OCI-LY1 (cell line): Measurements from ENCODE around the gene ABLIM3.

Experiments
- H2AFZ ChIP-seq: fragments of 200-600 bp; sonication (generic), shearing (Covaris generic); 2 replicates; pipeline ENCODE4 v1.6.0; 2014; ENCODE audit warnings: antibody characterized with exemption, mild to moderate bottlenecking, low read length
- H3F3A ChIP-seq: fragments of 200-600 bp; sonication (generic), shearing (Covaris generic); 2 replicates; pipeline ENCODE4 v1.6.0; 2014; ENCODE audit warnings: mild to moderate bottlenecking, antibody characterized with exemption, low read length, moderate library complexity; ENCODE audit not compliant: insufficient read depth
- H3K27ac ChIP-seq: fragments of 200-600 bp; sonication (generic); 2 replicates; pipeline ENCODE4 v1.5.1; 2014; ENCODE audit warnings: low read length, mixed run types, mild to moderate bottlenecking, low read depth; ENCODE audit not compliant: poor library complexity, severe bottlenecking
- H3K27me3 ChIP-seq: fragments of 200-600 bp; sonication (generic); 2 replicates; pipeline ENCODE4 v1.6.0; 2014; ENCODE audit warnings: antibody characterized with exemption, mild to moderate bottlenecking, low read length, moderate library complexity; ENCODE audit not compliant: insufficient read depth
- H3K36me3 ChIP-seq: fragments of 200-600 bp; sonication (generic); 2 replicates; pipeline ENCODE4 v1.6.1; 2014; ENCODE audit warnings: mild to moderate bottlenecking, antibody characterized with exemption, low read length, moderate library complexity, mixed read lengths; ENCODE audit not compliant: insufficient read depth
- H3K4me1 ChIP-seq: fragments of 200-600 bp; sonication (generic); 2 replicates; pipeline ENCODE4 v1.5.1; 2014; ENCODE audit warnings: mild to moderate bottlenecking, low read length, moderate library complexity; ENCODE audit not compliant: insufficient read depth, severe bottlenecking
- H3K4me2 ChIP-seq: fragments of 200-600 bp; sonication (generic), shearing (Covaris generic); 2 replicates; pipeline ENCODE4 v1.6.1; 2014; ENCODE audit warnings: low read length
- H3K4me3 ChIP-seq: fragments of 200-600 bp; sonication (generic); 2 replicates; pipeline ENCODE4 v1.5.1; 2014; ENCODE audit warnings: low read length, low read depth, mild to moderate bottlenecking, mixed read lengths; ENCODE audit not compliant: poor library complexity, severe bottlenecking
- H3K79me2 ChIP-seq: fragments of 200-600 bp; shearing (Covaris generic); 2 replicates; pipeline ENCODE4 v1.6.1; 2016; ENCODE audit warnings: mixed run types, low read length, mixed read lengths; ENCODE audit not compliant: insufficient read depth
- H3K9ac ChIP-seq: fragments of 200-600 bp; sonication (generic), shearing (Covaris generic); 2 replicates; pipeline ENCODE4 v1.6.1; 2014; ENCODE audit warnings: mild to moderate bottlenecking, low read length, mixed read lengths
- H3K9me2 ChIP-seq: fragments of 200-600 bp; sonication (generic), shearing (Covaris generic); 2 replicates; pipeline ENCODE4 v1.6.1; 2014; ENCODE audit warnings: low read depth, mild to moderate bottlenecking, low read length, mixed read lengths
- H3K9me3 ChIP-seq: fragments of 200-600 bp; shearing (Covaris generic); 2 replicates; pipeline ENCODE4 v1.6.1; 2014; ENCODE audit warnings: low read length, mixed read lengths
- H4K20me1 ChIP-seq: fragments of 200-600 bp; sonication (generic), shearing (Covaris generic); 2 replicates; pipeline ENCODE4 v1.6.0; 2016; ENCODE audit warnings: mild to moderate bottlenecking, low read length; ENCODE audit not compliant: insufficient read depth
- EZH2 ChIP-seq: fragments of 200-600 bp; sonication (generic), shearing (Covaris generic); IDR thresholded peaks from 2 replicates; pipeline ENCODE4 v1.8.0; 2017; ENCODE audit warnings: borderline replicate concordance, mixed run types, mild to moderate bottlenecking, antibody characterized with exemption, low read length, moderate library complexity, mixed read lengths
- TF ChIP-seq, protein P1 (sequence below): fragments of 200-600 bp; sonication (generic), shearing (Covaris generic); IDR thresholded peaks from 2 replicates; pipeline ENCODE4 v1.5.1; 2017; ENCODE audit warnings: mild to moderate bottlenecking, antibody characterized with exemption, low read length, moderate library complexity, mixed read lengths

Gene ABLIM3

DNA sequence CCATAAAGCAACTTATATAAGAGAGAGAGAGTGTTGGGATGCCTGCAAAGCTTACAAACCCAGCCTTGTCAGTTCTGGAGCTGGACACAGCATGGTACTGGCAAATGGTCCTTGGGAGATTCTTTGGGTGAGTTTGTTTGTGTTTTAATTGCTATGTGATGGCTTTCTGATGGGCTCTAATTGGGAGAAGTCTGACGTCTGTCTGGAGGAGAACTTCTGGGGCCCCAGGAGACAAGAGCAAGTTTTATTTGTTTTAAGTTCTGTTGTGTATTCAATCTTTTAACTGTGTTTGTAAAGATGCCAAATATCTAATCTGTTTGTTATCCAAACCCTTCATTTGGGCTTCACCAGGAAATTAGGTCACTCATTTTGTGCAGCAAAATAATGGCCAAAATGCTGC, 80.0 kb downstream of the ABLIM3 start:
- Histone ChIP-seq H3K9me2 (no peaks in the 10 kb centered on the region), H3K36me3 (no peaks in the 10 kb centered on the region), H3K9me3 (no peaks in the 10 kb centered on the region), H3K4me2 (no peak overlapping the region), H3K4me1 (no peaks in the 10 kb centered on the region), H3K27me3 (no peaks in the 10 kb centered on the region), H3F3A (no peaks in the 10 kb centered on the region), H3K27ac (no peak overlapping the region), H2AFZ (no peak overlapping the region), H3K9ac (no peak overlapping the region), H4K20me1 (no peaks in the 10 kb centered on the region), H3K4me3 (no peak overlapping the region), H3K79me2 (no peaks in the 10 kb centered on the region)
- TF ChIP-seq, protein P1, sequence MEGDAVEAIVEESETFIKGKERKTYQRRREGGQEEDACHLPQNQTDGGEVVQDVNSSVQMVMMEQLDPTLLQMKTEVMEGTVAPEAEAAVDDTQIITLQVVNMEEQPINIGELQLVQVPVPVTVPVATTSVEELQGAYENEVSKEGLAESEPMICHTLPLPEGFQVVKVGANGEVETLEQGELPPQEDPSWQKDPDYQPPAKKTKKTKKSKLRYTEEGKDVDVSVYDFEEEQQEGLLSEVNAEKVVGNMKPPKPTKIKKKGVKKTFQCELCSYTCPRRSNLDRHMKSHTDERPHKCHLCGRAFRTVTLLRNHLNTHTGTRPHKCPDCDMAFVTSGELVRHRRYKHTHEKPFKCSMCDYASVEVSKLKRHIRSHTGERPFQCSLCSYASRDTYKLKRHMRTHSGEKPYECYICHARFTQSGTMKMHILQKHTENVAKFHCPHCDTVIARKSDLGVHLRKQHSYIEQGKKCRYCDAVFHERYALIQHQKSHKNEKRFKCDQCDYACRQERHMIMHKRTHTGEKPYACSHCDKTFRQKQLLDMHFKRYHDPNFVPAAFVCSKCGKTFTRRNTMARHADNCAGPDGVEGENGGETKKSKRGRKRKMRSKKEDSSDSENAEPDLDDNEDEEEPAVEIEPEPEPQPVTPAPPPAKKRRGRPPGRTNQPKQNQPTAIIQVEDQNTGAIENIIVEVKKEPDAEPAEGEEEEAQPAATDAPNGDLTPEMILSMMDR: no peak
- TF ChIP-seq EZH2: no peak

DNA sequence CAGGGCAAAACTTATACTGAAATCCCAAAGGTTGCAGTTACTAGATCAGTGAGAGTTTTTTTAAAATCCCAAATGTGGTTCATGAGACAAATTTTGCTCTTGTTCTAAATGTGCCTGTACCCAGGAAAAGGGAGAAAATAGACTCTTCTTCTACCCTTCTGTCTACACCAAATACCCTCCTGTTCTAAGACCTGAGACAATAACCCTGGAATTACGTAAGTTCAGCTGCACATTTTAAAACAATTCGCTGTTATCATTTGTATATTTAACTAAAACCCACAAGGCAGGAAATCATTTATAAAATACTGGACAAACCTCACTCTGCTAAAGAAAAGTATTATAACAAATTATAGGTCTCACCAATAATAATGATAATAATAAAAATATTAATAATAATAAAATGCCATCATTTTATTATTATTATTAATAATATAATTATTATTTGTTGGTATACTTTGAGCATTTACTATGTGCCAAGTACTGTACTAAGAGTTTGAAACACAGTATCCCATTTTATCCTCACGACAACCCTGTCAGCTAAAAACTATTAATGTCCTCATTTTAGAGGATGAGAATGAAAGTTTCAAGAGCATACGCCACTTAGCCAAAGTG, 80.5 kb downstream of the ABLIM3 start:
- no peak for TF ChIP-seq EZH2
- TF ChIP-seq, protein P1: no peak
- H3K79me2 ChIP-seq: no peaks in the 10 kb centered on the region
- H3K36me3 ChIP-seq: no peaks in the 10 kb centered on the region
- H2AFZ ChIP-seq: no peak overlapping the region
- no peaks in the 10 kb centered on the region for H3K4me1 ChIP-seq
- H3K9ac ChIP-seq: no peak overlapping the region
- H3K4me3 ChIP-seq: no peak overlapping the region
- H4K20me1 ChIP-seq: no peaks in the 10 kb centered on the region
- H3K27ac ChIP-seq: no peak overlapping the region
- no peaks in the 10 kb centered on the region for H3F3A ChIP-seq
- H3K27me3 ChIP-seq: no peaks in the 10 kb centered on the region
- no peaks in the 10 kb centered on the region for H3K9me3 ChIP-seq
- no peaks in the 10 kb centered on the region for H3K9me2 ChIP-seq
- no peak overlapping the region for H3K4me2 ChIP-seq

DNA sequence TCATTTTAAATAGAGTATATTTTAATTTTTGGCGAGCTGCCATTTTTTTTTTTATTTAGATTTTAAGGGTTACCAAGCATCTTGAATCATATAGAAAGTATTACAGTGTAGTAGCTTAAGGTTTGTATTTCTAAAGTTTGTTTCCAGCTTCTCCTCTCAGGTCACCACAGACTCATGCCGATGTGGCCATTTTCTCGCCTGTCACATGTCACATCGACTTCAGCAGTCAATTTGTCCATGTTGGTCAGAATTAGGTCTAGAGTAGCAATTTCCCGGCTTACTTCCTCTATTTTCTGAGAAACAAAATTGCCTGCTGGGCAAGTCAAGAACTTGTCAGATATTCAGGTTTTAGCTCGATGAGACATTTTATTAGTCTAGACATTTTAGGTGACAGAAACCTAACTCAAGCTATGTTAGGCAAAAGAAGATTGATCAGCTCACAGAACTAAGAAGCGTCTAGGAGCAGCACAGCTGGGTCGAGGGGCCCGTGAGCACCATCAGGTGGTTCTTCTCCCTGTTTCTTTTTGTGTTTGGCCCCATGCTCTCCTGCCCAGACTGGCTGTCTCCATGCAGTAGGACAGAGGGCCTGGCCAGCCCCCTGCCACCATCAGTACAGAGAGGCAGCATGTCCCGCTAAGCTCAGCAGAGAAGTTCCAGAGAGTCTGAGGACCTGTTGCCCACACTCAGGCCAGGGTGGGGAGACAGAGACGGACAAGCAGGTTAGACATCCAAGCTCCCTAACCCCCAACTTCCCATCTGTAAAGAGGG, 82.0 kb downstream of the ABLIM3 start:
- Histone ChIP-seq H3K9me2 (no peaks in the 10 kb centered on the region), H3K27me3 (no peaks in the 10 kb centered on the region), H3K4me2 (no peak overlapping the region), H3K4me3 (no peak overlapping the region), H2AFZ (no peak overlapping the region), H3F3A (no peaks in the 10 kb centered on the region), H4K20me1 (no peaks in the 10 kb centered on the region), H3K36me3 (no peaks in the 10 kb centered on the region), H3K27ac (no peak overlapping the region), H3K9ac (no peak overlapping the region), H3K79me2 (no peaks in the 10 kb centered on the region), H3K9me3 (no peaks in the 10 kb centered on the region), H3K4me1 (no peaks in the 10 kb centered on the region)
- TF ChIP-seq EZH2: no peak
- TF ChIP-seq, protein P1: no peak
